ENCODE data around the gene CSMD2. TPM values are rescaled to one million over a fixed set of nuclear protein-coding genes. Genes with fewer than 3 reads are reported as not detected.

The CSMD2 gene
- total and polyA plus RNA-seq, 2 donors from 2014 or later = 0.47 TPM; not detected in 1

- FAIRE-seq (no peak), DNase-seq (peak in 2 of 5 donors; percentile 14 to 44)
- Histone ChIP-seq H3K4me1 (ENCODE audit: control insufficient read depth in 2 of 3, insufficient read depth in 2 of 3, low read depth in 1 of 3, low read length in 3 of 3) (no peaks in the 10 kb centered on the region), H3K27ac (ENCODE audit: low read depth in 2 of 2, low read length in 2 of 2) (no peak overlapping the region), H3K36me3 (ENCODE audit: control insufficient read depth in 2 of 3, insufficient read depth in 3 of 3, low read length in 3 of 3) (no peaks in the 10 kb centered on the region), H3K27me3 (ENCODE audit: control insufficient read depth, insufficient read depth, low read length) (no peaks in the 10 kb centered on the region), H3K9me3 (ENCODE audit: control insufficient read depth in 2 of 3, insufficient read depth in 1 of 3, low read length in 3 of 3) (peaks cover 0 to 3% (median 0%) of the 10 kb centered on the region in 3 donors), H3K9ac (ENCODE audit: low read length in 3 of 3) (no peak overlapping the region), H3K4me3 (ENCODE audit: low read length in 3 of 3) (no peak overlapping the region)
- TF ChIP-seq CTCF (IDR thresholded peaks at IDR 0.05; ENCODE audit: borderline replicate concordance, extremely low read depth, insufficient read depth) = no peak
- intact Hi-C loops (cut with DNase I) = no loop called here
These were observed 51.1 kb downstream of the CSMD2 start for GRCh38 chr1:34113887-34114286.

GRCh38 chr1:34113362-34113761, 51.7 kb downstream of the CSMD2 start:
- intact Hi-C loops (cut with DNase I) = no loop called here
- Histone ChIP-seq H3K4me1 (ENCODE audit: control insufficient read depth in 2 of 3, insufficient read depth in 2 of 3, low read depth in 1 of 3, low read length in 3 of 3) (no peaks in the 10 kb centered on the region), H3K27ac (ENCODE audit: low read depth in 2 of 2, low read length in 2 of 2) (no peak overlapping the region), H3K4me3 (ENCODE audit: low read length in 3 of 3) (no peak overlapping the region), H3K9ac (ENCODE audit: low read length in 3 of 3) (no peak overlapping the region), H3K27me3 (ENCODE audit: control insufficient read depth, insufficient read depth, low read length) (no peaks in the 10 kb centered on the region), H3K9me3 (ENCODE audit: control insufficient read depth in 2 of 3, insufficient read depth in 1 of 3, low read length in 3 of 3) (peaks cover 0 to 3% (median 0%) of the 10 kb centered on the region in 3 donors), H3K36me3 (ENCODE audit: control insufficient read depth in 2 of 3, insufficient read depth in 3 of 3, low read length in 3 of 3) (no peaks in the 10 kb centered on the region)
- DNase-seq = peak in 1 of 5 donors; percentile 1
- no peak for TF ChIP-seq CTCF (IDR thresholded peaks at IDR 0.05; ENCODE audit: borderline replicate concordance, extremely low read depth, insufficient read depth)
- no peak for FAIRE-seq

- TF ChIP-seq CTCF (IDR thresholded peaks at IDR 0.05; ENCODE audit: borderline replicate concordance, extremely low read depth, insufficient read depth) = no peak
- no peaks in the 10 kb centered on the region for H3K4me1 ChIP-seq (ENCODE audit: control insufficient read depth in 2 of 3, insufficient read depth in 2 of 3, low read depth in 1 of 3, low read length in 3 of 3)
- H3K27ac ChIP-seq (ENCODE audit: low read depth in 2 of 2, low read length in 2 of 2) = no peak overlapping the region
- H3K4me3 ChIP-seq (ENCODE audit: low read length in 3 of 3) = no peak overlapping the region
- DNase-seq (no peak), FAIRE-seq (no peak)
- H3K9ac ChIP-seq (ENCODE audit: low read length in 3 of 3) = no peak overlapping the region
- no peaks in the 10 kb centered on the region for H3K27me3 ChIP-seq (ENCODE audit: control insufficient read depth, insufficient read depth, low read length)
- no peaks in the 10 kb centered on the region for H3K9me3 ChIP-seq (ENCODE audit: control insufficient read depth in 2 of 3, insufficient read depth in 1 of 3, low read length in 3 of 3)
- H3K36me3 ChIP-seq (ENCODE audit: control insufficient read depth in 2 of 3, insufficient read depth in 3 of 3, low read length in 3 of 3) = no peaks in the 10 kb centered on the region
- intact Hi-C loops (cut with DNase I) = no loop called here
These were observed 56.3 kb downstream of the CSMD2 start for GRCh38 chr1:34108711-34109110.

GRCh38 chr1:34108269-34108668, 56.8 kb downstream of the CSMD2 start:
- H3K4me1 ChIP-seq (ENCODE audit: control insufficient read depth in 2 of 3, insufficient read depth in 2 of 3, low read depth in 1 of 3, low read length in 3 of 3) = no peaks in the 10 kb centered on the region
- H3K27ac ChIP-seq (ENCODE audit: low read depth in 2 of 2, low read length in 2 of 2) = no peak overlapping the region
- H3K27me3 ChIP-seq (ENCODE audit: control insufficient read depth, insufficient read depth, low read length) = no peaks in the 10 kb centered on the region
- DNase-seq (no peak), FAIRE-seq (no peak)
- intact Hi-C loops (cut with DNase I) = no loop called here
- no peak overlapping the region for H3K9ac ChIP-seq (ENCODE audit: low read length in 3 of 3)
- no peaks in the 10 kb centered on the region for H3K36me3 ChIP-seq (ENCODE audit: control insufficient read depth in 2 of 3, insufficient read depth in 3 of 3, low read length in 3 of 3)
- H3K4me3 ChIP-seq (ENCODE audit: low read length in 3 of 3) = no peak overlapping the region
- no peaks in the 10 kb centered on the region for H3K9me3 ChIP-seq (ENCODE audit: control insufficient read depth in 2 of 3, insufficient read depth in 1 of 3, low read length in 3 of 3)
- TF ChIP-seq CTCF (IDR thresholded peaks at IDR 0.05; ENCODE audit: borderline replicate concordance, extremely low read depth, insufficient read depth) = no peak

All from kidney (tissue), 14 donors.